Suprapubic skin (tissue), 4 donors: ENCODE measurements around the gene ADAMTS3. TPM values are rescaled to one million over a fixed set of nuclear protein-coding genes. Genes with fewer than 3 reads are reported as not detected.

Experiments
- DNase-seq, 2 donors: peaks; one replicate each; pipeline ENCODE4 v3.0.0-alpha.2; 2019; ENCODE audit warnings: low spot score in 2 of 2
- H3K27ac ChIP-seq: fragments of 200-600 bp; sonication (generic); one replicate; pipeline ENCODE4 v1.5.1; 2019
- H3K27me3 ChIP-seq: fragments of 200-600 bp; sonication (generic); one replicate; pipeline ENCODE4 v1.5.1; 2019
- H3K36me3 ChIP-seq: fragments of 200-600 bp; sonication (generic); one replicate; pipeline ENCODE4 v1.5.1; 2019
- H3K4me1 ChIP-seq: fragments of 200-600 bp; sonication (generic); one replicate; pipeline ENCODE4 v1.5.1; 2019
- H3K4me3 ChIP-seq: fragments of 200-600 bp; sonication (generic); one replicate; pipeline ENCODE4 v1.5.1; 2019; ENCODE audit warnings: mild to moderate bottlenecking
- H3K9me3 ChIP-seq: fragments of 200-600 bp; sonication (generic); one replicate; pipeline ENCODE4 v1.5.1; 2019
- EP300 ChIP-seq: sonication (generic); formaldehyde crosslinking; IDR thresholded peaks from one replicate; pipeline ENCODE4 v1.6.1; 2017; ENCODE audit warnings: antibody characterized with exemption
- POLR2A ChIP-seq, 2 donors: fragments of 450-650 bp; IDR thresholded peaks; one replicate each; pipeline ENCODE4 v1.6.1; 2017; ENCODE audit warnings: antibody characterized with exemption in 2 of 2, mild to moderate bottlenecking in 2 of 2, moderate library complexity in 2 of 2
- POLR2AphosphoS5 ChIP-seq, 3 donors: sonication (generic); formaldehyde crosslinking; IDR thresholded peaks; one replicate each; pipeline ENCODE4 v1.6.1; 2017; ENCODE audit warnings: antibody characterized with exemption in 3 of 3
- WGBS: methylation state at CpG from one replicate; pipeline ENCODE4 v1.1.5; 2018; 5-methylcytosine and 5-hydroxymethylcytosine counted together
- total RNA-seq, 4 donors: library from RNA; depleted of rRNA; stranded (reverse); fragments of >200 nt; gene quantifications; one replicate each; pipeline ENCODE4 v1.1.0, GENCODE V29; 2016
- TF ChIP-seq, protein P1 (sequence below), 2 donors: fragments of 200-600 bp in 1 of 2; fragments of 450-650 bp in 1 of 2; sonication (generic) in 1 of 2; IDR thresholded peaks; one replicate each; pipeline ENCODE4 v1.5.1; 2016 to 2019; ENCODE audit warnings: antibody characterized with exemption in 2 of 2, mild to moderate bottlenecking in 1 of 2, moderate library complexity in 1 of 2

The ADAMTS3 gene
- total RNA-seq, 4 donors from 2014 or later: 0.21 to 0.80 (median 0.70) TPM

DNA sequence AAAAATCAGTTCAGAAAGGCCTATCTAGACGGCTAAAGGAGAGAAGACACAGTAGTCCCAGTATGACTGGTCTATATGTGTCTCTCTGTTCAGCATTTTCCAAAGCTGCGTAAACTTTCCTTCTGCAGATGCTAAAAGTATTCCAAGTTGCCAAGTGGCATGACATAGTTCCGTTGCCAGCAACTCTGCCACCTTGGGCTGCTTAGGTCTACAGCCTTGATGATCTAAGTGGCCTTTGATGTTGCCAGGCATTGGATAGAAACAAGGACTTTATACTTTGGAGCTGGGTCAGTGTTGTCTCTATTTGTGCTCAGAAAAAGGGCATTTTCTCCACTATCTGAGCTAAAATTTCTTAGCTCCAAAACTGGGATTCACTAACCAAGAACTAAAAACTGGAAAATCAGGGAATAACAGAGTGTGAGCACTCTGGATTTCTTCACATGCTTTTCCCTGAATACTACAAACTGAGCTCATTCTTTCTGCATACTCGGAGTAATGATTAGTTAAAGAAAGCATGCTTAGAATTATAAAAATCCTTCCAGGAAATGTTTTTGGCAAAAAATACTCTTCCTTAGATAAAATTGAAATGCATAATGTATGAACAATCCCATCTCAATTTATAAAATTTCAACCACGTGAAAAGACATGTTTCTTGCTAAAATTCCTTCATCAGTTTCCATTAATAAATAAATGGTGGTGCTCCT is 191.4 kb downstream of the ADAMTS3 start:
- peaks cover 7% of the 10 kb centered on the region for H3K4me1 ChIP-seq
- H3K27me3 ChIP-seq: no peaks in the 10 kb centered on the region
- H3K27ac ChIP-seq: no peak overlapping the region
- WGBS: 76% methylated on average over 5 of the region's 5 CpGs
- H3K4me3 ChIP-seq: no peak overlapping the region
- DNase-seq: no peak
- H3K36me3 ChIP-seq: no peaks in the 10 kb centered on the region
- no peak for TF ChIP-seq EP300
- no peak for TF ChIP-seq POLR2AphosphoS5 (IDR thresholded peaks at IDR 0.05)
- TF ChIP-seq POLR2A (IDR thresholded peaks at IDR 0.05): no peak
- TF ChIP-seq, protein P1, sequence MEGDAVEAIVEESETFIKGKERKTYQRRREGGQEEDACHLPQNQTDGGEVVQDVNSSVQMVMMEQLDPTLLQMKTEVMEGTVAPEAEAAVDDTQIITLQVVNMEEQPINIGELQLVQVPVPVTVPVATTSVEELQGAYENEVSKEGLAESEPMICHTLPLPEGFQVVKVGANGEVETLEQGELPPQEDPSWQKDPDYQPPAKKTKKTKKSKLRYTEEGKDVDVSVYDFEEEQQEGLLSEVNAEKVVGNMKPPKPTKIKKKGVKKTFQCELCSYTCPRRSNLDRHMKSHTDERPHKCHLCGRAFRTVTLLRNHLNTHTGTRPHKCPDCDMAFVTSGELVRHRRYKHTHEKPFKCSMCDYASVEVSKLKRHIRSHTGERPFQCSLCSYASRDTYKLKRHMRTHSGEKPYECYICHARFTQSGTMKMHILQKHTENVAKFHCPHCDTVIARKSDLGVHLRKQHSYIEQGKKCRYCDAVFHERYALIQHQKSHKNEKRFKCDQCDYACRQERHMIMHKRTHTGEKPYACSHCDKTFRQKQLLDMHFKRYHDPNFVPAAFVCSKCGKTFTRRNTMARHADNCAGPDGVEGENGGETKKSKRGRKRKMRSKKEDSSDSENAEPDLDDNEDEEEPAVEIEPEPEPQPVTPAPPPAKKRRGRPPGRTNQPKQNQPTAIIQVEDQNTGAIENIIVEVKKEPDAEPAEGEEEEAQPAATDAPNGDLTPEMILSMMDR (IDR thresholded peaks at IDR 0.05): no peak
- no peaks in the 10 kb centered on the region for H3K9me3 ChIP-seq

DNA sequence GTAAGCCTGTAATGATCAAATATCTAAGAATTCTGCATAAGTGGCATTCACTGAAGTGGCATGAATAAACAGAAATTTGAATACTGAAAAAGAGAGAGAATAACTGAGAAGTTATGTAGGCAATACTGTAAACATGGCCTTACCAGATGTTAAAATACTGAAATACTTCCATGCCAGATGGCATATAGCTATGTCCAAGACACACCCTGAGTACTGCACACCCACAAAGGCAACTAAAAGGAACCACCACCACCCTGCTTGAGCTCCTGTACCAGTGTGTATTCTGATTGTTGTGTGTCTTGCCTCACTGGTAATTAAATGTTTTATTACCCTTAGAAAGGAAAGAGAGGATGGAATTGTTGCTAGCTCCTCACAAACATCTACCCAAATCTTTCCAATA is 192.1 kb downstream of the ADAMTS3 start:
- H3K27ac ChIP-seq: no peak overlapping the region
- no peaks in the 10 kb centered on the region for H3K9me3 ChIP-seq
- H3K36me3 ChIP-seq: no peaks in the 10 kb centered on the region
- TF ChIP-seq, protein P1 (IDR thresholded peaks at IDR 0.05): no peak
- TF ChIP-seq POLR2A (IDR thresholded peaks at IDR 0.05) (no peak), POLR2AphosphoS5 (IDR thresholded peaks at IDR 0.05) (no peak), EP300 (no peak)
- H3K27me3 ChIP-seq: no peaks in the 10 kb centered on the region
- DNase-seq: no peak
- H3K4me3 ChIP-seq: no peak overlapping the region
- peaks cover 7% of the 10 kb centered on the region for H3K4me1 ChIP-seq

DNA sequence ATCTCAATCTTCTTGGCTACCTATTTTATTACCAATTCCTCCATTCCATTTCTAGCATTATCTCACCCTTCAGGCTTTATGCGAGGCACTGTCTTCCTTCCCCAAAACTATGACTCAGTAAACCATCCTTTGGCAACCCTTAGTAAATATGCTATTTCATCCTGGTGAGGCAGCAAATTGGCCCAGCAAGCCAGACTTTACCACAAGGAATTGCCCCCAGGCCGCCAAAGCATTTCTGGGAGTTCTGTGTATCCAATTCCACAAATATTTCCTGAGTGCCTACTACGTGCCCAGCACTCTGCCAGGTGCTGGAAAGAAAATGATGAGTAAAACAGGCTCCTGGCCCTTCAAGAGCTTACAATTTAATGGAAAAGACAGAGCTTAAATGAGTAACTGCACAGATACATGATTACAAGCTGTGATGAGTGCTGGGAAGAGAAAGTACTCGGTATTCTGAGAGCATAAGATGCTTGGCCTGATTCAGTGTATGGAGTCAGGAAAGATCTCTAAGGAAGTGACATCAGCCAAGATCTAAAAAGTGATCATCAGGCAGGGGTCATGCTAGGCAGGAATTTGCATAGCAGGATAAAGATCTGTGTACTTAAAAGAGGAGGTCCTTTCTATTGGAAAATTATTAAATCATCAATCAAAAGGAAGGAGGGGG is 193.8 kb downstream of the ADAMTS3 start:
- H3K27me3 ChIP-seq: no peaks in the 10 kb centered on the region
- H3K9me3 ChIP-seq: no peaks in the 10 kb centered on the region
- H3K36me3 ChIP-seq: no peaks in the 10 kb centered on the region
- TF ChIP-seq POLR2A (IDR thresholded peaks at IDR 0.05) (no peak), POLR2AphosphoS5 (IDR thresholded peaks at IDR 0.05) (no peak), EP300 (no peak)
- TF ChIP-seq, protein P1 (IDR thresholded peaks at IDR 0.05): no peak
- peaks cover 7% of the 10 kb centered on the region for H3K4me1 ChIP-seq
- WGBS: 28% methylated on average over 4 of the region's 4 CpGs
- DNase-seq: no peak
- H3K4me3 ChIP-seq: no peak overlapping the region
- no peak overlapping the region for H3K27ac ChIP-seq

DNA sequence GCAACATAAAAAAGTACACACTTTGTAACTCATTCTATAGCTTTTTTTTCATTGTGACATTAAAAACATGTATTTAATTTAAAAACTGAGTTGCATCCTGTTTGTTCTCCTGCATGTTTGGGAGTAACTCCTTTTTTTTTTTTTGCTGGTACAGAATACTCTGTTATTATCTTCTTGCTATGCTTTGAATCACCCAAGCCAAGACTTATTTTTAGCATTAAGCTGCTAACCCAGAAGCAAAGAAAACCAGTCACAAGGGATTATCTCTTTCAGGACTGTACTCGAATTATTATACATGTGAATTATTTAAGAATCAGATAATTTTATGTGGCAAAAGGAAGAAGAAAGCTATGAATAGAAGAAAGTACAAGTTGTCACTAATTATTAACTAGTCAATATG is 194.9 kb downstream of the ADAMTS3 start:
- H3K4me3 ChIP-seq: no peak overlapping the region
- H3K27ac ChIP-seq: no peak overlapping the region
- TF ChIP-seq POLR2AphosphoS5 (IDR thresholded peaks at IDR 0.05) (no peak), POLR2A (IDR thresholded peaks at IDR 0.05) (no peak), EP300 (no peak)
- TF ChIP-seq, protein P1 (IDR thresholded peaks at IDR 0.05): no peak
- 32% methylated on average over 1 of the region's 1 CpG for WGBS
- H3K4me1 ChIP-seq: peaks cover 7% of the 10 kb centered on the region
- no peaks in the 10 kb centered on the region for H3K27me3 ChIP-seq
- no peaks in the 10 kb centered on the region for H3K9me3 ChIP-seq
- no peak for DNase-seq
- no peaks in the 10 kb centered on the region for H3K36me3 ChIP-seq

DNA sequence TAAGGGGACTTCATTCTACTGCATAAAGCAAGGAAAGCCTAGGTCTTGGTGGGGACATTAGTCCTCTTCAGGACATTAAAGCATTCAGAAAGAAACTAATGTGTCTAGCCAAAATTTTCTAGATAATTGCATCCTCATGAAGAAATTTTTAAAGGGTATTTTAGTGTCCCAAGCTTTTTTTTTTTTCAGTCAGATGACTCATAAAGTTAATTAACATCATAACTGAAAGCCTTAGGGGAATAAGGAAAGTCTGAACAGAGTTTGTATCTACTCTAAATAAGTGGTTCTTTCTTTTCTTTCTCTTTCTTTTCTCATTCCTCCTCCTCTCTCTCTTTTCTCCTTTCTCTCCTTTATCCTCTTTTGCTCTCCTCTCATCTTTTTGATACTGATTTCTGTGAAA is 202.4 kb downstream of the ADAMTS3 start:
- H3K27ac ChIP-seq: no peak overlapping the region
- no peak overlapping the region for H3K4me3 ChIP-seq
- H3K36me3 ChIP-seq: no peaks in the 10 kb centered on the region
- peaks cover 2% of the 10 kb centered on the region for H3K4me1 ChIP-seq
- H3K9me3 ChIP-seq: no peaks in the 10 kb centered on the region
- no peaks in the 10 kb centered on the region for H3K27me3 ChIP-seq
- TF ChIP-seq POLR2A (IDR thresholded peaks at IDR 0.05) (no peak), POLR2AphosphoS5 (IDR thresholded peaks at IDR 0.05) (no peak), EP300 (no peak)
- no peak for DNase-seq
